Measurements from ENCODE around the gene DTNBP1. TPM values are rescaled to one million over a fixed set of nuclear protein-coding genes. Genes with fewer than 3 reads are reported as not detected.

DTNBP1 gene
- total RNA-seq, 1 experiment from 2014 or later = 28.2 TPM

DNA sequence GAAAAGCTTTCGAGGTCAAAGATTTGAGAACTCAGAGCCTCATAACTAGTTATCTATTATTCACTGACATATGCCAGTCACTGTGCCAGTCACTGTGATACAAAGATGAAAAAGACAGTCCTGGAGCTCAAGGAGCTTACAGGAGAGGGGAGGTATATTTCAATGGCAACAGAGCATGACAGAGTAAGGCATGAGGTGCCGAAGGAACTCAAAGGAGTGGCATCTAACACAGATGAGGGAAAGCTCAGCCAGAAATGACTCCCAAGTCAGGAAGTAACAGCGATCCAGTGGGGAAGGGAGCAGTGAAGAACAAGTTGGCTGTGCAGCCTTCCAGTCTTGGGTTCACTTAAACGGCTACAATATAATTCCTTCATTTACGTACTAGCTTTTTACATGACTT is 46.6 kb downstream of the DTNBP1 start:
- intact Hi-C loops (cut with micrococcal nuclease; ENCODE audit: unreplicated experiment) = no loop called here
- CTCF ChIA-PET = no interaction called here
- DNase-seq (ENCODE audit: low spot score) = no peak
- H3K4me1 ChIP-seq (ENCODE audit: insufficient read depth, low read length, poor library complexity, severe bottlenecking) = peaks cover 38% of the 10 kb centered on the region
- peak overlapping the region; percentile 21 for H3K27ac ChIP-seq (ENCODE audit: low read depth, low read length, poor library complexity, severe bottlenecking)
- H3K27me3 ChIP-seq (replicated peaks; ENCODE audit: insufficient read depth, low read depth, low read length, poor library complexity) = no peaks in the 10 kb centered on the region
- BruUV-seq (replicated peaks) = no TSS peak
- POLR2A ChIA-PET (ENCODE audit: low non-redundant PET) = interaction anchor here (0.6 kb wide), 1 partner anchor 12 kb away, joined by 3 read pairs; no protein-coding TSS in a partner anchor
- H3K4me3 ChIP-seq (ENCODE audit: low read depth, low read length, poor library complexity, severe bottlenecking) = no peak overlapping the region
- H3K9me3 ChIP-seq (ENCODE audit: low read depth, low read length, poor library complexity, severe bottlenecking) = no peaks in the 10 kb centered on the region
- TF ChIP-seq, protein P1, sequence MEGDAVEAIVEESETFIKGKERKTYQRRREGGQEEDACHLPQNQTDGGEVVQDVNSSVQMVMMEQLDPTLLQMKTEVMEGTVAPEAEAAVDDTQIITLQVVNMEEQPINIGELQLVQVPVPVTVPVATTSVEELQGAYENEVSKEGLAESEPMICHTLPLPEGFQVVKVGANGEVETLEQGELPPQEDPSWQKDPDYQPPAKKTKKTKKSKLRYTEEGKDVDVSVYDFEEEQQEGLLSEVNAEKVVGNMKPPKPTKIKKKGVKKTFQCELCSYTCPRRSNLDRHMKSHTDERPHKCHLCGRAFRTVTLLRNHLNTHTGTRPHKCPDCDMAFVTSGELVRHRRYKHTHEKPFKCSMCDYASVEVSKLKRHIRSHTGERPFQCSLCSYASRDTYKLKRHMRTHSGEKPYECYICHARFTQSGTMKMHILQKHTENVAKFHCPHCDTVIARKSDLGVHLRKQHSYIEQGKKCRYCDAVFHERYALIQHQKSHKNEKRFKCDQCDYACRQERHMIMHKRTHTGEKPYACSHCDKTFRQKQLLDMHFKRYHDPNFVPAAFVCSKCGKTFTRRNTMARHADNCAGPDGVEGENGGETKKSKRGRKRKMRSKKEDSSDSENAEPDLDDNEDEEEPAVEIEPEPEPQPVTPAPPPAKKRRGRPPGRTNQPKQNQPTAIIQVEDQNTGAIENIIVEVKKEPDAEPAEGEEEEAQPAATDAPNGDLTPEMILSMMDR (conservative IDR thresholded peaks at IDR 0.05; ENCODE audit: low read depth, low read length) = no peak
- no peak for TF ChIP-seq EZH2 (IDR thresholded peaks at IDR 0.05; ENCODE audit: borderline replicate concordance, low read depth, low read length, poor library complexity, severe bottlenecking)
- H3K36me3 ChIP-seq (ENCODE audit: insufficient read depth, low read length, poor library complexity, severe bottlenecking) = peaks cover 12% of the 10 kb centered on the region

DNA sequence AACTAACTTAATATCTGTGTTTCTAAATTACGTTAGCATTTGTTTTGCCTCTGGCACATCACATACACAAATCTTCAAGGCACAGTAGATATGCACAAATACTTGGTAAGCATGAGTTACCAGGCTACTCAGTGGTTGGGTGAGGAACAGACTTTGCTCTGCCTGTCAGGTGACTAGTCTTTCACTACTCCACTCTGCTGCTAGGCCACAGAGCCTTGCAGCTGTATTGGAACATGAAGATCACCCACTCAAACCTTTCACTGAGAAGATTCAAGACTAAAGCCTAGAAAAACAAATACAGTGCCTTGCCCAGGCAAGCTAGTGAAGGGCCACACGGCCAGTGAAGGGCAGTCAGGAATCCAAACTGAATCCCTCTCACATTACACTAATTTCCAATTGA is 47.0 kb downstream of the DTNBP1 start:
- CTCF ChIA-PET = no interaction called here
- no TSS peak for BruUV-seq (replicated peaks)
- Histone ChIP-seq H3K36me3 (ENCODE audit: insufficient read depth, low read length, poor library complexity, severe bottlenecking) (peaks cover 17% of the 10 kb centered on the region), H3K4me3 (ENCODE audit: low read depth, low read length, poor library complexity, severe bottlenecking) (no peak overlapping the region), H3K4me1 (ENCODE audit: insufficient read depth, low read length, poor library complexity, severe bottlenecking) (peaks cover 33% of the 10 kb centered on the region), H3K27me3 (replicated peaks; ENCODE audit: insufficient read depth, low read depth, low read length, poor library complexity) (no peaks in the 10 kb centered on the region), H3K27ac (ENCODE audit: low read depth, low read length, poor library complexity, severe bottlenecking) (peak overlapping the region; percentile 21), H3K9me3 (ENCODE audit: low read depth, low read length, poor library complexity, severe bottlenecking) (no peaks in the 10 kb centered on the region)
- TF ChIP-seq, protein P1 (conservative IDR thresholded peaks at IDR 0.05; ENCODE audit: low read depth, low read length) = no peak
- no peak for TF ChIP-seq EZH2 (IDR thresholded peaks at IDR 0.05; ENCODE audit: borderline replicate concordance, low read depth, low read length, poor library complexity, severe bottlenecking)
- no peak for DNase-seq (ENCODE audit: low spot score)
- intact Hi-C loops (cut with micrococcal nuclease; ENCODE audit: unreplicated experiment) = no loop called here
- POLR2A ChIA-PET (ENCODE audit: low non-redundant PET) = no interaction called here

DNA sequence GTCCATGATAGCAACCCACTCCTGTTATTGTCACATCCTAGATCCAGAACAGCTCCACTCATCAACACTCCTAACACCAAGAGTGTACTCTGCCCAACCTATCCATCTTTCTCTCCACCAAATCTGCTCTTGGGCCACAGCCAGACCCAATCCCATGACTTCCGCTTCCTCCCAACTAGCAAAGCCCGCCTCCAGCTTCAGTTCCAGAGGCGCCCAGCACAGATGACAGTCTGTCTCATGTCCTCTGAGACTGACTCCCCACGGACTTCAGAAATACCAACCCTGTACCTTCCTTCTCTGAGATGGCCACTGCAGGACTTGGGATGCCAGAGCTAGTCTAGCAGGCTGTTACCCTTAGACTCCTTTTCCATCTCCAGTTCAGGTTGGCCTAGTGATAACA is 48.6 kb downstream of the DTNBP1 start:
- no peak overlapping the region for H3K4me3 ChIP-seq (ENCODE audit: low read depth, low read length, poor library complexity, severe bottlenecking)
- DNase-seq (ENCODE audit: low spot score) = no peak
- no TSS peak for BruUV-seq (replicated peaks)
- peaks cover 22% of the 10 kb centered on the region for H3K4me1 ChIP-seq (ENCODE audit: insufficient read depth, low read length, poor library complexity, severe bottlenecking)
- TF ChIP-seq, protein P1 (conservative IDR thresholded peaks at IDR 0.05; ENCODE audit: low read depth, low read length) = no peak
- TF ChIP-seq EZH2 (IDR thresholded peaks at IDR 0.05; ENCODE audit: borderline replicate concordance, low read depth, low read length, poor library complexity, severe bottlenecking) = no peak
- H3K9me3 ChIP-seq (ENCODE audit: low read depth, low read length, poor library complexity, severe bottlenecking) = no peaks in the 10 kb centered on the region
- POLR2A ChIA-PET (ENCODE audit: low non-redundant PET) = no interaction called here
- intact Hi-C loops (cut with micrococcal nuclease; ENCODE audit: unreplicated experiment) = no loop called here
- H3K27me3 ChIP-seq (replicated peaks; ENCODE audit: insufficient read depth, low read depth, low read length, poor library complexity) = no peaks in the 10 kb centered on the region
- peaks cover 22% of the 10 kb centered on the region for H3K36me3 ChIP-seq (ENCODE audit: insufficient read depth, low read length, poor library complexity, severe bottlenecking)
- no peak overlapping the region for H3K27ac ChIP-seq (ENCODE audit: low read depth, low read length, poor library complexity, severe bottlenecking)
- CTCF ChIA-PET = no interaction called here

Measured in A673 (cell line).